HG02870 (cell line): ENCODE data around the gene ALCAM.

Experiments used
- ATAC-seq: cut with Tn5 transposase; IDR thresholded peaks from one replicate; pipeline ENCODE4 v1.9.1; 2021; ENCODE audit warnings: mild to moderate bottlenecking, moderate library complexity; ENCODE audit not compliant: unreplicated experiment

ALCAM gene

GRCh38 chr3:105466495-105467404 is 100.0 kb downstream of the ALCAM start:
- ATAC-seq, result no peak

- ATAC-seq, result no peak
These were observed 104.1 kb downstream of the ALCAM start for GRCh38 chr3:105470851-105471250.

- ATAC-seq, result peak; percentile 81
These were observed 107.0 kb downstream of the ALCAM start for GRCh38 chr3:105473521-105474223.

GRCh38 chr3:105480768-105481167 is 114.1 kb downstream of the ALCAM start:
- no peak for ATAC-seq

GRCh38 chr3:105483476-105483875 is 116.8 kb downstream of the ALCAM start:
- no peak for ATAC-seq

- no peak for ATAC-seq
These were observed 123.3 kb downstream of the ALCAM start for GRCh38 chr3:105490045-105490444.

- no peak for ATAC-seq
These were observed 126.7 kb downstream of the ALCAM start for GRCh38 chr3:105493305-105493892.

- ATAC-seq, result no peak
These were observed 128.3 kb downstream of the ALCAM start for GRCh38 chr3:105495021-105495420.

GRCh38 chr3:105496343-105496742 is 129.6 kb downstream of the ALCAM start:
- no peak for ATAC-seq

- ATAC-seq, result no peak
These were observed 130.7 kb downstream of the ALCAM start for GRCh38 chr3:105497386-105497785.

GRCh38 chr3:105499961-105500360 is 133.3 kb downstream of the ALCAM start:
- no peak for ATAC-seq

- no peak for ATAC-seq
These were observed 135.6 kb downstream of the ALCAM start for GRCh38 chr3:105502333-105502732.

GRCh38 chr3:105503191-105503593 is 136.5 kb downstream of the ALCAM start:
- no peak for ATAC-seq

- ATAC-seq, result no peak
These were observed 137.8 kb downstream of the ALCAM start for GRCh38 chr3:105504440-105504951.

- ATAC-seq, result no peak
These were observed 138.5 kb downstream of the ALCAM start for GRCh38 chr3:105505170-105505569.

- ATAC-seq, result no peak
These were observed 144.3 kb downstream of the ALCAM start for GRCh38 chr3:105511031-105511430.

- ATAC-seq, result no peak
These were observed 145.4 kb downstream of the ALCAM start for GRCh38 chr3:105512061-105512460.

- no peak for ATAC-seq
These were observed 146.3 kb downstream of the ALCAM start for GRCh38 chr3:105513042-105513441.

GRCh38 chr3:105513886-105514285 is 147.2 kb downstream of the ALCAM start:
- no peak for ATAC-seq

- no peak for ATAC-seq
These were observed 148.7 kb downstream of the ALCAM start for GRCh38 chr3:105515372-105515771.

- ATAC-seq, result no peak
These were observed 150.3 kb downstream of the ALCAM start for GRCh38 chr3:105516972-105517371.
